Right lobe of liver (tissue), 4 donors: ENCODE measurements around the gene NTM.

Experiments used
- CTCF ChIP-seq, 4 donors: fragments of 200-600 bp in 3 of 4; fragments of 450-650 bp in 1 of 4; IDR thresholded peaks; one replicate each; pipeline versions ENCODE4 v1.5.1 to v1.8.0; 2016 to 2022; ENCODE audit warnings: antibody characterized with exemption in 4 of 4, mild to moderate bottlenecking in 2 of 4
- POLR2A ChIP-seq: fragments of 450-650 bp; IDR thresholded peaks from one replicate; pipeline ENCODE4 v1.6.1; 2017; ENCODE audit warnings: antibody characterized with exemption, mild to moderate bottlenecking
- donor health status: DM: no; HTN: no; CAD: no.
- donor health status: DM: no; HTN: no; CAD: no.
- donor health status: DM: no; HTN: yes; CAD: no.

- TF ChIP-seq CTCF (IDR thresholded peaks at IDR 0.05), result no peak
- no peak for TF ChIP-seq POLR2A
These were observed 976.2 kb downstream of the NTM start for GRCh38 chr11:132346558-132347148.
